Femur (tissue), 1 donor: ENCODE measurements around the gene PDGFA.

Experiments used
- DNase-seq: peaks from one replicate; pipeline ENCODE4 v3.0.0-alpha.2; 2017

PDGFA gene

GRCh38 chr7:536231-536630 is 16.6 kb upstream of the PDGFA start:
- DNase-seq, result no peak

GRCh38 chr7:534959-535358 is 15.3 kb upstream of the PDGFA start:
- DNase-seq, result no peak

GRCh38 chr7:534075-534474 is 14.4 kb upstream of the PDGFA start:
- no peak for DNase-seq

GRCh38 chr7:533266-533665 is 13.6 kb upstream of the PDGFA start:
- DNase-seq, result no peak

DNA sequence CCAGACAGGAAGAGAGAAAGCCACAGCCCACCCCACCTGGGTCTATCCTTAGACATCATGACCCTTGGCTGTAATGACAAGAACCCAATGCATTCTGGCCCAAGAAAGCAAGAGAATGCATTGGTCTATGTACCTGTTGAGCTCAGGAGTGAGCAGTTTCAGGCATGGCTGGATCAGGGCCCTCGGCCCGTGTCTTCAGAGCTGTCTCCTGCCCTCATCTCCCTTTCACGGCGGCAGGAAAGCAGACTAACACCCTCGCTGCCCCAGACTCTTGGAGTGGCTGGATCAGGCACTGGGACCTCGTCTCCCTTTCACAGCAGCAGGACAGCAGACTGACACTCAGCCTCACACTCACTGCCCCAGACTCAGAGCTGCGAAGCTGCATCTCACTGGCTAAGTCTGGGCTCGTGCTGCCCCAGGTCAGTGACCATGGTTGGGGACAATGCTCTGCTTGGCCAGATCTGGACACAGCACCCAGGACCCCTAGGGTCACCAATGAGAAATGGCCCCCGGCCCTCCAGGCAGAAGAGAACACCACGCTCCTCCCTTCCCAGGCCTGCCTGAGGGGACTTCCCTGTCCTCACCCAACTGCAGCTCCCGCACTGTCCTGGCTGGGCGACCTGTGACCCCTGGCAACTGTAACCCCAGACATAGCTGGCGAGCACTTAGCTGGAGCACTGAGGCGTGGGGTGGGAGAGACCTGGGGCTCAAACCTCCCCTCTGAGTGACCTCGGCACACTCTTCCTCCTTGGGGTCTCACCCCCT is 12.9 kb upstream of the PDGFA start:
- no peak for DNase-seq

- DNase-seq, result no peak
These were observed 12.1 kb upstream of the PDGFA start for GRCh38 chr7:531777-532176.

DNA sequence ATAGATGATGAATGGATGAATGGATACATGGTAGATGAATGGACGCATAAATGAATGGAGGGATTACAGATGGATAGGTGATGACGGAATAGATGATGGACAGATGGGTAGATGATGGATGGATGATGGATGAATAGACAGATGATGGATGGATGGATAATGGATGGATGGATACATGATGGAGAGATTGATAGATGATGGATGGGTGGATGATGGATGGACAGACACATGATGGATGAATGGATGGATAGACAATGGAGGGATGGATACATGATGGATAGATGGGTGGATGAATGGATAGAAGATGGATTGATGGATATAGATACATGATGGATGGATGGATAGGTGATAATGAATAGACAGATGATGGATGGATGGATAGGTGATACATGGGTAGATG is 8.8 kb upstream of the PDGFA start:
- DNase-seq, result no peak

GRCh38 chr7:527723-528122 is 8.1 kb upstream of the PDGFA start:
- no peak for DNase-seq

DNA sequence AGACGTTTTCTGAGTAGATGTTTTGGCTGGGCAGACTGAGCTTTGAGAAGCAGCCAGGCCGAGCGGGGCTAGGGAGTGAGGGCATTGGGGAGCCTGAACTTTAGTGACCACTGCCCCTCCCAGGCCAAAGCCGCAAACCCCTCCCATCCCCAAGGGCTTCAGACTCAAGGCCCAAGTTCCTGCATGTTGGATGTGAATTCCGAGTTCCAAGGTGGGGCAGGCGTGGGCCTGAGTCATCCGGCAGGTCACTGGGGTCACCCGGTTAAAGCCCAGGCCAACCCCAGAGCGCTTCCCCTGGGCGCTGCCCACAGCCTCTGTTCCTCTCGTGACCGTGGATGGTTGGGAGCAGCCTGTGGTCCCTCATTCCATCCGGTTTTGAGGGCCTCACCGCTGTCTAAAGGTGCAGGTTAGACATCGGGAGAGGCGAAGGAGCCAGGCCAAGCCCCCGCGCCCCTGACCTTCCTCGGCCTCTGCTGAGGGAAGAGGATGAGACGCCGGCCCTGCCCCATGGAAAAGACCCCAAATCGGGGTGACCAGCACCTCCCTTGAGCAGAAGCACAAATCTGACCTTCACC is 6.9 kb upstream of the PDGFA start:
- DNase-seq, result no peak

DNA sequence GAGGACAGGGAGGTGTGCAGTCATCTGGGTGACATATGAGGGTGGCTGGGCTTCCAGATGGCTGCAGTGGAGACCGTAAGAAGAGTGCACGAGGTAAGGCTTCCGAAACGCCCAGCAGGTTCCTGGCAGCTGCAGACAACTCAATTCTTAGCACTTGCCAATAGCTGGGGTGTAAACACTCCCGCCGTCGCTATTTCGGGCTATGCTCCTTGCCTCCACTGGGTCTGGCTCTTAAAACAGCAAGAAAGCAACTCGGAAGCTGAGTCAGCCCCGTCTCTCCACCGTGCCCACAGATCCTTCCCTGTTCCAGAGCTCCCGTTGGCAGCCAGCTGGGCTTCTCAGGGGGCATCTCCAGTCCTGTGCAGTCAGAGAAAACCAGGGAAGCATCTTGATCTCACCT is 6.1 kb upstream of the PDGFA start:
- DNase-seq, result no peak

- DNase-seq, result no peak
These were observed 5.2 kb upstream of the PDGFA start for GRCh38 chr7:524800-525199.

DNA sequence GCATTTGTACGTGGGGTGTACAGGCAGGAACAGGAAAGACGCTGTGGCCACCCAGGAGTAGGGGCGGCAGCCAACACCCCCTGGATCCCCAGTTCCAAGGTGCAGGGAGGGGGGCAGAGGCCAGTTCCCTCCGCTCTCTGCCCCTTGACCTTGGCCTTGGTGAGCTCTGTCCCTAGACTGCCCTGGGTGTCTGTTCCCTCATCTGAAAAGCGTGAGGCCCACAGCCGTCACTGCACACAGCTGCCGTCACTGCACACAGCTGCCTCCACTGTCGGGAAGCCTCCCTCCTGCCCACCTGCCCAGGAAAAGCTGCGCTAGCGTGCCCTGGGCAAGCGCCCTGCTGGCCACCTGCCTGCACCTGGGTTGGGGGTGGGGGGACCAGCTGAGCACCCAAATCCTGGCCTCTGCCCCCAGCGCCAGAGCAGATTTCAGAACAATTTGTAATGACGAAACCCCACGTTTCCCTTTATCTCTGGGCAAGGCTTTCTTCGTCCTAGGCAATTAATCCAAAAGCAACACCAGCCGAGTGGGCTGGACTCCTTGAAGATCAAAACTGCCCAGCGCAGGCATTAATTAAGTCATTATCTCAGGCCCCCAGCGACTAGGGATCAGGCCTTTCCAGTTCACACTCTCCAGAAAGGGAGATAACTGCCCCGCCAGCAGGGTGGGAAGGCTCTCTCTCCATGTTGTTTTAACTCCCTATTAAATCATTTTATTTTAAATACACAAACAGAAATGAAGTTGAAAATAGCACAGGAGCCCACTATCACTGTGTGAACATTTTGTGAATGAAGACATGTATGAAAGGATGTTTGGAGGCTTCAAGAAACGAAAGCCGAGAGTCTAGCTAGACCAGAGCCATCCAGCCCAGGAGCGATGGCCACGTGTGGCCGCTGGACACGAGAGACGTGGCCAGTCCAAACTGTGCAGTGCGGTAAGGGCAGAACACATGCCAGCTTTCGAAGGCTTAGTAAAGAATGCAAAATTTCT is 4.0 kb upstream of the PDGFA start:
- DNase-seq, result peak; percentile 39

- DNase-seq, result no peak
These were observed 3.3 kb upstream of the PDGFA start for GRCh38 chr7:522951-523314.

DNA sequence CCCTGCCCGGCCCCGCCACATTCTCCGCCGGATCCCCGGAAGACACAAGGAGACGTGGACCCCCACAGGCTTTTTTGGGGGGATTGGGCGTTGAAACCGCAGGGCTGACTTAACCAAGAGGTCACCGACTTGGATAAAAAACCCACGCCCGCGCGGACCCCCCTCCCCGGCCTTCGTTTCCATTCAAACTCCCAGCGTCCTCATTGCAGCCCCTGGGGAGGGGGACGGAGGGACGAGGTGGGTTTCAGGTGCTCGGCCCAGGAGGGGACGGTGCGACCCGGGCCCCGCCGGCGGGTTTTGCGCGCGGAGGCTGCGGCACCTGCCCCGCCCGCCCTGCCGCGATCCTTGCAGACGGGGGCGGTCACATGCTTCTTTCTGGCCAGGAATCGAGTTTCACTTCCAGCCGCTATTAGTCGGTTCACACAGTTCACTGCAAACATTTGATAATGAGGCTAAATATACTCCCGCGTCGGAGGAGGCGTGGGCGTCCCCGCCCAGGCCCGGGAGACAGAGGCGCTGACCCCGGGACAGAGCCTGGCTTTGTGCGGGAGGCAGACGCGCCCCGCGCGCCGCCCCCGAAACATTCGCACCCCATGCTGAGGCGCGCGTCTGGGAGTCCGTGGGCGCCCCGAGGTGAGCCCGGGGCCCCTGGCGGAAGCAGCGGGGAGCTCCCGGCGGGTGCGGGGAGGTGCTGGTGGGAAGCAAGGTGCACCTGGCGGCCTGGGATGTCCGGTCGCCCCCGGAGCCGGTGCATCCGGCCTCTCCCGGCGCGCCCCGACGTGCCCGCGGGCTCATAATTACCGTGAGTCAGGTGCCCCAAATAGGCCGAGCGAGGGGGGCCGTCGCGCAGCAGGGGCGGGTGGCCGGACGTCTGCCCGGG is 2.7 kb upstream of the PDGFA start:
- DNase-seq, result peak; percentile 75

DNA sequence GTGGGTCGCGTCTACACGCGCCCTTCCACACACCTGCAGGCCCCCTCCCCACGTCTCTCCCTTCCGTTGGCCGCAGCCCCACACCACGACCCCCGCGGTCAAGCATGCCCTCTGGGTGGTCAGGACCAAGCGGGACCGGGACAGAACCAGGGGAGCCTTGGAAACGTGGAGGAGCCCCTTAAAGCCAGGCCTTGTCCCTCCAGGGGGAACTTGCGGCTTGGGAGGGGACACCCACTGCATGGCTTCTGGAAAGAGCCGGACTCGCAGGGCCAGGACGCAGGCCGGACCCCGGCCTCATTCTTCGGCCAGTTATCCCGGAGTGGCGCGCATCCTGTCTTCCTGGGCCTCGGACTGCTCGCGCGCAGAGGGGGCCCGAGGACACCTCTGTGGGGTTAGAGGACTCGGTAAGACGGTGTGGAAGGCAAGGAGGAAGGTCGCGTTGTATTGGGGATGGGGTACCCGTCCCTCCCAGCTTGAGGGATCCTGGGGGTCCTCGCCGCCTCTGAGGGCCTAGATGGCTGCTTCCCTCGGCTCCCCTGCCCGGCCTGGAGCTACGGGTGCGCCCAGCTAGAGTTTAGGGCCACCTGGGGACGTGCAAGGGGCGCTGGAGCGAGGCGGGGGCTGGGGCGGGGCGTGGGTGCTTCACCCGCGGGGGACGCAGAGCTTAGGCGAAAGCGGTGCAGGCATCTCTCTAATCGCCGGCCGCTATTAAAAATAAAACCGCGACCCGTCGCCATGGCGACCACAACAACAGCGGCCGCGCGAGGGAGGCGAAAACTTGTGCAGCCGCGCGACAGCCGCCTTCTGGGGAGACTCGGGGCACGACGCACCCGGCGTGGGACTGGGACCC is 1.8 kb upstream of the PDGFA start:
- peak; percentile 81 for DNase-seq

DNA sequence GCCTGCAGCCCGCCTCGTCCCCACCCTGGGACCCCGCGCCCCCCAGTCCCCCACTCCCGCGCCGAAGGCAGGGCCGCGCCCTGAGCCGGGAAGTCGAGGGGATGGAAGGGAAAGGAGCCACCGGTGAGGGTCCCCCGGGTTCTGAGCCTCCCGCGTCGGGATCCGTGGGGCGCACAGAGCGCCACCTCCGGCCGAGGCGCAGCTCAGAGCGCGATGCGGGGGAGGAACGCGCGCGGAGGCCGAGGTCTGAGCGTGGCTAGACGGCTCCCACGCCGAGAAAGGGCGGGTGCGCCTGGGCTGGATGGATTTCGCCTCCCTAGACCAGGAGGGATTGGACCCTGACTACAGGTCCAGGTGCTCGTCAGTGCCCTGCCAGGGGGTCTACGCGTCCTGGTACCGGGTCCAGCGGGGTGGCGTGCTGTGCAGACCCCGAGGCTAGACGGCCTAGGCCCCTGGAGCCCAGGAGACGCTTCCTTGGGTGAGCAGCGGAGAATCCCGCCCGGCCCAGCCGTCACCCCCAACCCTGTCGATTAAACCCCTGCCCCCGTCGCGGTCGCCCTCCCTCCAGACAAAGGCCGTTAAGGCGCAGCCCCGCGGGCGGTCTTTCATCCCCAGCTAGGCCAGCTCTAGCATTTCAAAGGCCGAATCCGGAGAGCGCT is 986 bp upstream of the PDGFA start:
- no peak for DNase-seq

GRCh38 chr7:518630-519483 is 789 bp downstream of the PDGFA start:
- DNase-seq, result peak; percentile 84

DNA sequence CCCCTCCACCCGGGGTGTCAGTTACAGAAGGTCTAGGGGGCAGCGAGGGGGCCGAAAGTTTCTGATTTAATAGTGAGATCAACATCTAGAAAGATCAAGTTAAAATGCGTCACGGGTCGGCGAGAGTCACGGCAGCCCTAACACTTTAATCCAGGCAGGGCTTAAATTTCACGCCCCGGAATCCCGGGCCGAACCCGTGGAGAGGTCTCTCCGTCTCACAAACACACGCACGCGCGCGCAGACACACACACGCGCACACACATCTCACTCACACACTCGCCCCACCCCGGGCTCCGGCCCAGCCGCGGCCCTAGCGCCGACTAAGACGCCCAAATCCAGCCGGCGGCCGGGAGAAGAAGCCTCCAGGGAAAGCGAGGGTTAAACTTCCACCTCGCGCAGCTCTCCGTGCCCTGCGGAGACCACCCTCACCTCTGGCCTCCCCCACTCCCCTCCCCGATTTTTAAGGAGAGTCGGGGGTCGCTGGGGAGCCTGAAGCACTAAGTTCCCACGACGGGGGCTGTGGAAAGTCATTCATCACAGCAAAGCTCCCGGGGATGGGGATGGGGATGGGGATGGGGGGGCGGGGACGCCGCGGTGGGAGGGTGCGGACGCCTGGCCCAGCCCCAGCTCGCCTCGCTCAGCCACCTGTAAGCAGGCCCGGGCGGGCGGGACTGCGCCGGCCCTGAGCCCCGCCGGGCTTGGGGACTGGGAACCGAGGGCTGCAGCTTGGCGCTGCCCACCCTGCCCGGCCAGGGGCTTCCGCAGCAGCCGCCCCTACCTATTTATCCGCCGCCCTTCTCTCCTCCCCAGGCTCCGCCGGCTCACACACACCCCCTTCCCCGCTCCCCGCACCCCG is 1.6 kb downstream of the PDGFA start:
- DNase-seq, result peak; percentile 73
